Measurements from ENCODE around the gene SDK1. TPM values are rescaled to one million over a fixed set of nuclear protein-coding genes. Genes with fewer than 3 reads are reported as not detected.

SDK1 gene
- total RNA-seq, 1 donor from 2014 or later = 1.3 TPM

- DNase-seq (no peak), ATAC-seq (ENCODE audit: low read depth) (no peak)
- peaks cover 56% of the 10 kb centered on the region for H3K27me3 Mint-ChIP-seq
- CTCF ChIA-PET = no interaction called here
- no peak overlapping the region for H3K4me3 Mint-ChIP-seq
- no peak overlapping the region for H3K27ac Mint-ChIP-seq
- POLR2A ChIA-PET = no interaction called here
- H3K9me3 Mint-ChIP-seq = no peaks in the 10 kb centered on the region
- H3K4me1 Mint-ChIP-seq = no peaks in the 10 kb centered on the region
- TF ChIP-seq CTCF (IDR thresholded peaks at IDR 0.05) = no peak
- no peaks in the 10 kb centered on the region for H3K36me3 Mint-ChIP-seq (ENCODE audit: low read depth)
- intact Hi-C loops (cut with micrococcal nuclease) = no loop called here
These were observed 31.3 kb downstream of the SDK1 start for GRCh38 chr7:3332308-3332707.

- CTCF ChIA-PET = no interaction called here
- Mint-ChIP-seq H3K36me3 (ENCODE audit: low read depth) (no peaks in the 10 kb centered on the region), H3K9me3 (no peaks in the 10 kb centered on the region), H3K27me3 (peaks cover 56% of the 10 kb centered on the region), H3K4me3 (no peak overlapping the region), H3K4me1 (no peaks in the 10 kb centered on the region), H3K27ac (no peak overlapping the region)
- POLR2A ChIA-PET = no interaction called here
- no peak for TF ChIP-seq CTCF (IDR thresholded peaks at IDR 0.05)
- DNase-seq (no peak), ATAC-seq (ENCODE audit: low read depth) (no peak)
- intact Hi-C loops (cut with micrococcal nuclease) = no loop called here
These were observed 32.8 kb downstream of the SDK1 start for GRCh38 chr7:3333861-3334260.

GRCh38 chr7:3336042-3336665, 35.1 kb downstream of the SDK1 start:
- DNase-seq (no peak), ATAC-seq (ENCODE audit: low read depth) (no peak)
- ChIA-PET CTCF (no interaction called here), POLR2A (no interaction called here)
- Mint-ChIP-seq H3K9me3 (no peaks in the 10 kb centered on the region), H3K4me1 (no peaks in the 10 kb centered on the region), H3K36me3 (ENCODE audit: low read depth) (no peaks in the 10 kb centered on the region), H3K27ac (no peak overlapping the region), H3K4me3 (no peak overlapping the region), H3K27me3 (peaks cover 47% of the 10 kb centered on the region)
- intact Hi-C loops (cut with micrococcal nuclease) = no loop called here
- TF ChIP-seq CTCF (IDR thresholded peaks at IDR 0.05) = no peak

- Mint-ChIP-seq H3K27ac (no peak overlapping the region), H3K36me3 (ENCODE audit: low read depth) (no peaks in the 10 kb centered on the region), H3K4me1 (no peaks in the 10 kb centered on the region), H3K27me3 (peaks cover 42% of the 10 kb centered on the region), H3K4me3 (no peak overlapping the region), H3K9me3 (no peaks in the 10 kb centered on the region)
- ATAC-seq (ENCODE audit: low read depth) (no peak), DNase-seq (no peak)
- ChIA-PET POLR2A (no interaction called here), CTCF (no interaction called here)
- TF ChIP-seq CTCF (IDR thresholded peaks at IDR 0.05) = no peak
- intact Hi-C loops (cut with micrococcal nuclease) = no loop called here
These were observed 37.1 kb downstream of the SDK1 start for GRCh38 chr7:3338161-3338560.

GRCh38 chr7:3345699-3346481, 44.8 kb downstream of the SDK1 start:
- ChIA-PET POLR2A (no interaction called here), CTCF (no interaction called here)
- Mint-ChIP-seq H3K27ac (no peak overlapping the region), H3K36me3 (ENCODE audit: low read depth) (no peaks in the 10 kb centered on the region), H3K27me3 (peaks cover 8% of the 10 kb centered on the region), H3K9me3 (no peaks in the 10 kb centered on the region), H3K4me3 (no peak overlapping the region), H3K4me1 (no peaks in the 10 kb centered on the region)
- no peak for DNase-seq
- intact Hi-C loops (cut with micrococcal nuclease) = no loop called here
- no peak for ATAC-seq (ENCODE audit: low read depth)
- no peak for TF ChIP-seq CTCF (IDR thresholded peaks at IDR 0.05)

All from activated B cell treated with CpG ODN at 0.5 μM for 24 hours (primary cell).